Ammon's horn (tissue), 1 donor: ENCODE measurements around the gene KIZ.

Source experiments
- DNase-seq: peaks from one replicate; pipeline ENCODE4 v3.0.0-alpha.2; 2016; ENCODE audit warnings: low spot score

KIZ gene

DNA sequence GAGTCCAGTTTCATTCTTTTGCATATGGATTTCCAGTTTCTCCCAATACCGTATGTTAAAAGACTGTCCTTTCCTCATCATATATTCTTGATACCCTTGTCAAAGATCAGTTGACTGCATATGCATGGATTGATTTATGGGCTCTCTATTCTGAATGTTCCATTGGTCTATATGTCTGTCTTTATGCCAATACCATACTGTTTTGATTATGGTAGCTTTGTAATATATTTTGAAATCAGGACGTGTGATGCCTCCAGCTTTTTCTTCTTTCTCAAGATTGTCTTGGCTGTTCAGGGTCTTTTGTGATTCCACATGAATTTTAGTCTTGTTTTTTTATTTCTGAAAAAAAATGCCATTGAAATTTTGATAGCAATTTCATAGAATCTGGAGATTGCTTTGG, 51.9 kb downstream of the KIZ start:
- no peak for DNase-seq

DNA sequence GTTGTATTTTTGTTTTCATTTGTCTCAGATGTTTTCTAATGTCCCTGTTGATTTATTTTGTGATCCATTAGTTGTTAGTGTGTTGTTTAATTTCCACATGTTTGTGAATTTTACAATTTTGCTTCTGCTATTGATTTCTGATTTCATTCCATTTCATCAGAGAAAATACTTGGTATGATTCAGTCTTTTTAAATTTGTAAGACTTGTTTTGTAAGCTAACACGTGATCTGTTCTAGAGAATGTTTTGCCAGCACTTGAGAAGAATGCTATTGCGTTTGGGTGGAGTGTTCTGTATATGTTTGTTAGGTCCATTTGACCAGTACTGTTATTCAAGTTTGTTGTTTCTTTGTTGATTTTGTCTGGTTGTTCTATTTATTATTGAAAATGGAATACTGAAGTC, 53.9 kb downstream of the KIZ start:
- DNase-seq = no peak

DNA sequence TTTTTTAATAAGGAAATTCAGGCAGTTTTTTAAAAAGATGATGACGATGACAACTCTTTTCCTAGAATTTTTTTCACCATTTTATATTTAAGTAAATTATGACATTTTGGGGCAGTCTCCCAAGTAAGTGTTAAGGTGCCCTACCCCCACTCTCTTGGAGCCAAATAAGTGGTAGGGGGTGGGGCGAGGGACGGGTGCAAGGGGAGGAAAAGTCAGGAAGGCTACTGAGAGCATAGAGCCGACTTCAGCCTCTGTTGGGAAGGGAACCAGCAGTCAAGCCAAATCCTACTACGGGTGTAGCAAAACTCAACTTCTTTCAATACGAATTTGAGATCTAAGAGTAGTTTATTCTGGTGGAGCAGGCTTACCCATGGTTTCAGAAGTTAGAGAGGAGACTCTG, 54.4 kb downstream of the KIZ start:
- DNase-seq = no peak

DNA sequence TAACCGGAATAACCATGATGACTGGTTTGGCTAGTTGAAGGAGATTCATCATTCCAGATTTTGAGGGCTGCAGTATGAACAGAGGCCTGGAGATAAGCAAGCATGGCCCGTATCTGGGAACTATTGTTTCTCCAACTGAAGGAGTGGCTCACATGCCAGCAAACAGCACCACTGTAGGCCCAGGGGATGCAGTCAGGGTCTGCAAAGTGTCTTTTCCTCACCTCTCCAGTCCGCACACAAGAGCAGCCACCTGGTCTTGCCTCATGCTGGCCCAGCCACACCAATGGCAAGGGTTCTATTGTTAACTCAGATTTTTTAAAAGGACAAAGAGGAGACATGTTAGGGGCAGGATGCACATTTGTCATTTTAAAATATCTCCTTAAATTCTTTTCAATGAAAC, 55.1 kb downstream of the KIZ start:
- no peak for DNase-seq

DNA sequence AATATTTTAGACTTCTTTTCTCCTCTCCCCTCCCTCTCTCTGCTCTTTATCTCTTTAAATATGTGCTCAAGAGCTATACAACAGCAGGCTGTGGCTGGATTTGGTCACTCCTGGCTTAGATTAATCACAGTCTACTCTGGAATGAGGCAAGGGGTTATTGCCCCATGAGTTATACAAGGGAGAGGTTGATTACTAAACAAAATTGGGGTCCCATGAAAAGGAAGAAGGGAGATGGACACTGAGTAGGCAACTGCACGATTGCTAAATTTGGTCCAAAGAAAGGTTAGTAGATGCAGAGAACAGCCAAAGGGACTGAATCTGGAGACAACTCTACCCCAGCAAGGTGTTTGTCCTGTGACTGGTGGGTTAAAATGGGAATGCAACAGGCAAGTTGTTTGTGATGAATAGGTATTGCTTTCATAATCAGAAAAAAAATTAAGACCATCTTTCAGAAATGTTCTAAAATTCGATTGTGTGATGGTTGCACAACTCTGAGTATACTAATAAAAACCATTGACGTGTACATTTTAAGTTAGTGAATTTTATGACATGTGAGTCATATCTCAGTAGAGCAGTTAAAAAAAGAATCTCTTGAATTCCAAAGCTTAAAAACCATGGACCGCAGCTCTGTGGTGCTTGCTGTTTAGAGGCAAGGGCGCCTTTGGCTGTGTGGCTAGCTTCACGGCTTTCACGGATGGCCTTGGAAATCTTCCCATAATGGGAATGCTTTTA, 57.1 kb downstream of the KIZ start:
- no peak for DNase-seq

DNA sequence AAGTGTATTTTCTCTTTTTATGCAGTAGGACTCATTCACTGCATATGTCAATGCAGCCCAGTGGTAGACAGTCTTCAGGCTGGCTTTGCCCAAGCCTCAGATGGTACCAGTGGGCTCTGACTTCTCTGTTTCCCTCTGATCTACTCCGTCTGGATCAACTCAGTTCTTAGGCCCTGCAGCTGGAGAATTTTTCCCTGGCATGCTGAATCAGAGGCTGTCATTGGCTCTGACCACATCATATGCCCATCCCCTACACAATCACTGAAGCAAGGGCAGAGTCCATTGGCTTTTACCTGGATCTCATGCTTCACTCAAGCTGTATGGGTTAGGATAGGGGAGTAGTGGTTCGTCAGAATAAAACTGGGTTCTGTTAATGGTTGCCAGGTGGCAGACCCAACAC, 57.8 kb downstream of the KIZ start:
- DNase-seq = no peak

DNA sequence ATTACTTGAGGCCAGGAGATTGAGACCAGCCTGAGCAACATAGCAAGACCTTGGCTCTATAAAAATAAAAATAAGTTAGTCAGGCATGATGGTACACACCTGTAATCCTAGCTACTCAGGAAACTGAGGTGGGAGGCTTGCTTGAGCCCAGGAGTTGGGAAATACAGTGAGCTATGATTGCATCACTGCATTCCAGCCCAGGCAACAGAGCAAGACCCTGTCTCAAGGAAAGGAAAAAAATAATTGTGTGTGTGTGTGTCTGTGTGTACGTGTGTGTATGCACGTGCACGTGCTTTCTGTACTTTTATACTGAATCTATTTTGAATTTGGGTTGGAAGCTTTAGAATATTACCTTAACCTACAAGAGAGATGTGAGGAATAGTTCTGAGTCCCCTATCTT, 58.9 kb downstream of the KIZ start:
- no peak for DNase-seq

DNA sequence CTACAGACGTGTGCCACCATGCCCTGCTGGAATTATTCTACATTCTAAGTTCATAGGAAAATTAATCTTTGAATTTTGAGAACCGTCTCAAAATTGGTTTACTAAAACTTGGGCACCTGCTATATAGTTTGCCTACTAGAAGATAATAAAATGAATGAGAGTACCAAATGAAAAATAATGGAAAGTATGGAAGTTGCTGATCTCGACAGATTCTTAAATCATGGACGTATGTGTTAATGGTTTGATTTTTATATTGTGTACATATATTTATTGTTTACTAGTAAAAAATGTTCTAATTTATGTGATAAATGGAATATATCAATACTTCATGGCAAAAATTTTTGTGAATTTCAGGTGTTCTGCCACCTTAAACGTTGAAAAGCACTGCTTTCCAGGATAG, 60.0 kb downstream of the KIZ start:
- DNase-seq = no peak

DNA sequence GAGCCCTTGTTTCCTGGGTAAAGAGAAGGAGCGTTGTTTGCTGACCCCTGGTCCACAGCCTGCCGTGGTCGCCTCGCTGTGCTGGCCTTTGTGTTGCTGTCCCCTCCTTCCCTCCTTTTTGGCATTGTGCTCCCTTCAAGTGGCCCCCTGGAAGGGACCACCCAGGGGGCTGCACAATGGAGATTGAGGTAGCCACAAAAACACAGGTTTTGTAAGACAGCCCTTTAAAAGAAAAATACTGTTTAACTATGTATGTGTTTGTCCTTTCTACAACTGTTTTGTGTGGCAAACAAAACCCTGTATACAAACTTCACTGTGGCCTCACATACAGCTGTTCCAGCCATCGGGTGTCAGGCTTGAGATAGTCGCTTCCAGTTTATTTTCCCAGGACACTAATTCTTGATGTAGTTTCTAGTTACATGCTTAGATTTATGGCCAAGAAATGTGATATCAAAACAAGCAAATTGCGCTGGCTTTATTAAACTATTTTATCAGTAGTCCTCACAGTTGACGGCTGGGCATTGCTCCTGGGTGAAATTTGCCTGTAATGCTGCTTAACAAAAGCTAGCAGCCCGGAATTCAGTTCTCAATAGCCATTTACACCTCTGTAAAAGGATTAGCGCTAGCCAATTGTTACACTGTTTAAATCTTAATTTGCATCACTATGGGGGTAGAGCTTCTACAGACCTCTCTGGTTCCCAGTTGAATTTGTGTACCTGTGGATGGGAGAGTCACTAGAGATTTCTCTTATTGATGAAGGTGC, 64.1 kb downstream of the KIZ start:
- peak; percentile 10 for DNase-seq

DNA sequence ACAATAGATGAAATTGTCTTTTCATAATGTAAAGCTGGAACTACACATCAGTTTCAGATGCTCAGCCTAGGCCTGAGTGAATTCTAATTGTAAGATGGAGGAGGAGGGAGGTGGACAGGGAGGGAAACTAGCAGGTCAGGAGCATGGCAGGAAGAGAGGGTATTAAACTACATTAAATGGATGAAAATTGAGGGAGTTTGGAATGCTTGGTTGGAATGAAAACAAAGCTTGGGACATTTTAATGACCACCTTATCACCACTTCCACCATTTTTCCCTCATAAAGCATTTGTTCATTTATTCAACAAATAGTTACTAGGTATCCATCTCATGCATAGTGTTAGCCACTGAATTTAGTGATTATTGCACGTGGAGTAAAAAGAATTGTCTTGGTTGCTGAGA, 65.0 kb downstream of the KIZ start:
- DNase-seq = no peak

DNA sequence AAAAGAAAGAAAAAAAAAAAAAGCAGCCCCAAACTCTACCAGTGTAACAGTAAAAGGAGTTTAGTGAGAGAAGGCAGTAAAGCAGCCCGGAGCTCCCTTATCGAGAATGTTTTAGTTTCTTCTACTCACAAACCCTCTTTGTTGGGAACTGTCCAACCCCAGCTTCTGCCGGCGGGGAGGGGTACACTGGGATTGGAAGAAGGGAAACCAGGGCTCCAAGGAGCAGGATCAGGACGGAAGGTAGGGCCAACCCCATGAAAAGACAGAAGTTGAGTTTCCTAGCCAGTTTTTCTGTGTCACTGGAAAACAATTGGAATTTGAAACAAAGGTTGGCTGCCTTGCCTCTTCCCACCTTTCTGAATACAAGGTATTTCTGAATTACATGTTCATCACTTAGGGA, 66.0 kb downstream of the KIZ start:
- no peak for DNase-seq

DNA sequence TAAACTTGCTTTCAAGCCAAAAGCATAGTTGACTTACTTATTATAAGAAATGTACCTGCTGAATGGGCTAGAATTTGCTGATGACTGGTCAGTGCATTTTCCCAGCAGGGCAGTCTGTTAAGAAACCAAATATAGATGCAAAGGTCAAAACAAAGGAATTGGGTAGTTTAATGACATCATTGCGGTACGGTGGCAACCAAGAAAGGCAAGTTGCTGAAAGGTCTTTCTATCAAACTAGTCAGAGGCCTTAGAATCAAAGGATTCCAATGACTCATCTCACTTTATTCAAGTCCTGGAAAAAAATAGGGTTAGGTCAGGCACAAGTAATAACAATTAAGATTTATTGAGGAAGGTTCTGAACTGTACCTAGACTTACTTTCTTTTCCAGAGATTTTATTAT, 76.4 kb downstream of the KIZ start:
- DNase-seq = no peak

DNA sequence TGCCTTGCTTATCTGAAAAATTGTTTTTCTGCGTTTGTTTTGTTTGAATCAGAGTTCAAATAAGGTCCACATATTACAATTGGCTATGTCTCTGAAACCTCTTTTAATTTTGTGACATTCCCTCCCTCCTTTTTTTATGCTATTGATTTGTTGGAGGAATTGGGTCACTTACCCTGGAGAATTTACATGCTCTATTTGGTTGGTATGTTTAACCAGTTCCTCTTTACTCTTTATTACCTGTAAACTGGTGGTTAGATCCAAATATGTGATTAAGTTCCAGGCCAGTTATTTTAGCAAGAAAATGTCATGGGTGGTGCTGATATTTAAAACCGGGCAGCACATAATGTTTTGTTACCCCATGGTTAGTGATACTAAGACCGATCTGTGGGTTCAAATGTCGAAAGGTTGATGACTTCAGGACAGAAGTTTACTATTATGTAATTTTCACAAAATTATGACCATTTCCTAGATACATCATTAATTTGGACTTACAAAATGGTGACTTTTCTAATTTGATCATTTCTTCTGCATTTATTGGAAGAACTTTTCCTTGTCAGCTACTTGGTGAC, 77.3 kb downstream of the KIZ start:
- DNase-seq = no peak

DNA sequence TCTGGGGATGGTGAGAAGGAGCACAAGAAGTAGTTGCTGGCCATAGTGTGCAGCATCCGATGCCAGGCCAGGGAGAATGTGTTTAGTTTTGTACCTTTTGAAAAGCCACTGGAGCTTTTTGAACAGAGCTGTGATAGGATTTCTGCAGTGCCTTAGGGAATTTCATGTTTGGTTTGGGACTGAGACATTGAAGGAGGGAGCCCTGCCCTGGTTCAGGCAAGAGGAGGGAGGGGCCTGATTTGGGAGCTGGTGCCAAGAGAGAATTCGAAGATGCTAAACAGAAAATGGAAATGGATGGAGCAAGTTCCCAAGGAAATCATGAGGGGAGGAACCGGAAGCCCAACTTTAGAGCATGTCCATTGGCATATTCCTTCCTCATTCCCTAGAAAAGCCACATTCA, 80.7 kb downstream of the KIZ start:
- no peak for DNase-seq

DNA sequence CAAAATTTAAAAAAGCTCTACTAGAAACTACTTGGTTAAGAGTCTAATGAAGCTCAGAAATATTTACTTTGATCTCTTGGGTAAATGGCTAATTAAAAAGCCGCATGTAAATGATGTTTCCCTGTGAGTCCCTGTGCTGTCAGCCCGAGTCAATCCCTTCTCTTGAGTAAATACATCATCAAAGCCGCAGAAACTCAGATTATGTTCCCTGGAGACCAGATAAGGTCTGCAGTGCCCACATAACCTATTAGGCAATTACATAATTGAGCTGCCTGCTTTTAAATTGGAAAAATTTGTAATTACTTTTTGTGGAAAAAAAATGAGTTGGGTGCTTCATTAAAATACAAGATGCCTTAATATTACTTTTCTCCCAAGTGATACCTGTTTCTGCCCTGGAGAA, 83.1 kb downstream of the KIZ start:
- DNase-seq = no peak

DNA sequence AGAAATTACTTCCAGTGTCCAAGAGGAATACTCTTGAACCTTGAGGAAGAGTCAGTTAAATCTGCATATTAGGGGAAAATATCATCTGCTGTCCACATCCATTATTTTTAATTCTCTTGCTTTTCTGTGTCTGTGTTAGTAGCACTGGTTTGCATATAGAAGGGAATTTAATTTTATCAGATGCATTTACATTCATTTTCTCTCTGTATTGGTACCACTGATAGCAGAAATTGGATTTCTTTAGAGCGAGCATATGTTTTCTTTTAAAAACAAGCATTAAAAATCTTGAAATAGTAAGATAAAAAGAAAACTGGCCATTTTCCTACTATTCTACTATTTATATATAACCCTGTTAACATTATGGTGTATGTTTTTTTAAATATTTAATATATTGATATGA, 83.8 kb downstream of the KIZ start:
- no peak for DNase-seq

DNA sequence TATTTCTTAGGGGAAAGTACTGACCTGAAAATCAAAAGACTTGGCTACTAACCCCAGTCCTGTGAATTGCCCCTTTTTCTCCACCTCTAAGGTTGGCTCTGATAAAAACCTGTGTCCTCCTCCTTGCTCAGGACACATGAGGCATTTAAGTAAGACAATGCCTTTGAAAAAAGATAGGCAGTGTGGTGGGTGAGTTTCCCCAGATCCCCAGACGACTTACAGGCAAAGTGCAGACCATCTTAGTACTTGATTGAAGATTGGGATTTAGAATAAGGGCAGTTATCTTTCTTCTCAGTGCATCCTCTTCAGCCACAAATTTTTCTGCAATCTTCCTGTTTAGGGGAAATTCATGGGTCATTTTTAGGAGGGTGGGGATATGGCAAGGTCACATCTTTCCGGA, 87.8 kb downstream of the KIZ start:
- DNase-seq = no peak

DNA sequence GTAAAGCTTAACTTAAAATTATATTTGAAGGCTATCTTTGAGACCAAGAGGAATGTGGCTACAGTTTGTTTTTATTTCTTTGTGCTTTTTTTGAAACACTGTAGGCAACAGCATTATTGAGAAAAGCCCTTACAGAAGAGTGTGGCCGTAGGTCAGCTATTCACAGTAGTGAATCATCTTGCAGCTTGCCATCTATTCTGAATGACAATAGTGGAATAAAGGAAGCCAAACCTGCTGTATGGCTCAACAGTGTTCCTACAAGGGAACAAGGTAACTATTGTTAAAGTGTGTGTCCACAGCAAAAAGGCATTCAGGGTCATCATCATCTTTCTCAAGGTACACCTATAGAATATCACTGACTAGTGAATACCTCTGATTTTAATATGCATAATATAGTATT, 88.5 kb downstream of the KIZ start:
- no peak for DNase-seq

DNA sequence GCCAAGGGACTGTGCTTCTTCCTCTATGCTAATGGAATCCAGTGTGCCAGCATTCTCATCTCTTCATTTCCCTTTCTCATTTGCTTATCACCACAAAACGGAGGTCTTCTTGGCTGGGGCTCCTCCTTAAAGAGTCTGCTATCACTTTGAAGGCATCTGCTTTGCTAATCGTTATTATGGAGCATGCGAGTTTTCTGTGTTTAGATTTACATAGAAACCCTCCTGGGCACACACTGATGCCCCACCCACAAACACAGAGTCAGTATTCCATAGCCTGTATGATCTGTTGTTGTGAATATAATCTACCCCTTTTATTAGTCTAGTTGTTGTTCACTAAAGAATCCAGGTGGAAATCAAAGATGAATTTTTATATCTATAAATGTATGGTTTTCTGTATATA, 93.8 kb downstream of the KIZ start:
- DNase-seq = no peak

DNA sequence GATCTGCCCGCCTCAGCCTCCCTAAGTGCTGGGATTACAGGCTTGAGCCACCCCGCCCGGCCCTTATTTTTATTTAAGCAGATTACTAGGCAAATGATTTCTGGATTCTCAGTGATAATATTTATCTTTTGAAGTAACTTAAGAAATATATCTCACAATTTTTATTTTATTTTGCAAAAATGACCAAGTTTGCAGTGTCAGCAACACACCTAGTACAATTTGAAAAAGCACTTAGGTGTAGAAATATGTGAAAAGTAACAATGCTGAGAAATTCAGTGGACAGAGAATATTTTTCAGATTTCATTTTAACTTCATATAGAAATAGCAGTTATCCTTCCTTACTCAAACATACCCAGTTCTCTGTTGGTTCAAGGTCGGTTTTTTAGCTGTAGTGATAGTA, 98.3 kb downstream of the KIZ start:
- no peak for DNase-seq

DNA sequence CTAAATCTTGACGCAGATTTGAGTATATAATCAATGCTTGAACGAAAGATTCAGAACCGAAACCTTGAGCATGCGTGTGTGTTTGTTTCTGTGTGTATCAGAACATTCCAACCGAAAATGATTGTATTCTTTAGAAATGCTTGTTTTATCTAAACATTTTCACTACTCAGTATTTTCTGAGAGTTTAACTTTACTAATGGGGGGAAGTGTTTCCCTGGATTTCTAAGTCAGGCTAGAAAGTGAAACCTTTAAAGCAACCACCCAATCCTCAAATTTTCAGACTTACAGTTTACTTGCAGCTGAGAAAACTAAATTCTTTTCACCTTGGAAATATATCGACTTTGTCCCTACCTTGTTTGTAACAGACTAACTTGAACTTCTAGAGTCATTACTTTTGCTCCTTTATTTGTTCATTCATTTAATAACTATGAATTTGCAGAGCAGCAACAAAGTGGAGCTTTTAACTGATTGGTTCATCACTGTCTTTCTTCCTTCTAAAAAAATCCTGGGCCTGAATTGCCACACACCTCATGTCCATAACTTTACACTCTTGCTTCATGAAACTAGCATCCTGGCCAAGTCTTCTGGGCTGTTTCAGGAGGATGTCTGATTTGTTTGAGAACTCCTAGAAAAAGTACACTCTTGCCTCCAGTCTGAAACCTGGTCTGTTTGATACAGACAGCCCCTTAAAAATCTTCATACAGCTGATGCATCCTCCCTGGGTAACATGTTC, 99.5 kb downstream of the KIZ start:
- no peak for DNase-seq

DNA sequence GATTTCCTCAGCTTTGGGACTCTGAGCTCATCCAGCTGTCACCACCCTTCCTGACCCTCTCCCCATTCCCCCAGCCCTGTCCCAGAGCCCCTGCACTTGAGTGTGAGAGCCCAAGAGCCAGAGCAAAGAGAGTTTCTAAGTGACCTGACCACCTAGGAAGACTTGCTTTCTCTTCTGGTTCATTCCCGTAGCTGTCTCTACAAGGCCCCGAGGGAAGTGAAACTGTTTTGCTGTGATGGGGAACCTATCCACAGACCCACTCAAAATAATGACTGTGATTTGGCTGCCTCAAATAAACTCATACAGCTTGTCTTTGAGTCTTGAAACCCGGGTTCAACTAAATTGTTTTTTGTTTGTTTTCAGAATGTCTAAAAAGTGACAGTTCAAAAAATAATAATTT, 102.6 kb downstream of the KIZ start:
- no peak for DNase-seq

DNA sequence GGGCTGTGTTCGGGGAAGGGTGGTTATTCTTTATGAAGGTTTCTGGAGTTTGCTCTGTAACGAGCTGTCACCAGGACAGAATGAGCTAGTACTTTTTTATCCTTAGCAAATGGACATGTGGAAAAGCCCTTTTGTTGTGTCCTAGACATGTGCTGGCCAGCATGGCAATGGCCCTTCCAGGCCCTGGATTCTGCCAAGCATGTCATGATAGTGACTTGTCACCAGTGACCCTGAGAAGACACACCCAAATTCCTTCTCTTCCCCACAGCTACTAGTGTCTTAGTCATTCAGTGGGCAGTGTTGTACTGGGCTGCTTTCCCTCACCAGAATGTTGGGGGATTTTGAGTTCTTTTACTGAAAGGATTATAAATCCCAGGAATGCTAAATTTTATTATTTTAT, 103.3 kb downstream of the KIZ start:
- DNase-seq = no peak
